HepG2 (cell line): ENCODE measurements around the gene GRM7. TPM values are rescaled to one million over a fixed set of nuclear protein-coding genes. Genes with fewer than 3 reads are reported as not detected.

ENCODE experiments used
- ATAC-seq: fragments of 200-7000 bp; cut with Tn5 transposase; 3 replicates; pipeline ENCODE4 v1.9.1; 2020; ENCODE audit warnings: mild to moderate bottlenecking, moderate library complexity
- BruUV-seq: library from RNA; stranded (reverse); fragments of 400-500 nt; replicated peaks from 2 replicates; lab custom pipeline; 2021; lab: Mats Ljungman, UMichigan
- CTCF ChIA-PET: fragments of 300-600 bp; formaldehyde crosslinking; extraction: SDS; loops from one replicate; lab custom pipeline; 2021; ENCODE audit warnings: low total read pairs, inconsistent platforms, low intra/inter-chr PET ratio; lab: Yijun Ruan, JAX
- POLR2A ChIA-PET: fragments of 350-600 bp; sonication (Branson Sonifier 250); formaldehyde crosslinking; loops from one replicate; lab custom pipeline; 2020; ENCODE audit warnings: antibody characterized with exemption, inconsistent platforms; lab: Yijun Ruan, JAX
- DNase-seq: peaks from one replicate; pipeline ENCODE4 v3.0.0-alpha.2; 2015; ENCODE audit warnings: low spot score
- FAIRE-seq: peaks from 3 replicates; lab custom pipeline; 2011; peaks lifted over from hg19 to GRCh38; lab: Jason Lieb, UNC
- H2AFZ ChIP-seq: one replicate; pipeline ENCODE4 v1.6.1; 2011; ENCODE audit warnings: low read length, inconsistent platforms
- H3K27ac ChIP-seq: fragments of 300-600 bp; 3 replicates; pipeline ENCODE4 v1.8.0; 2011; ENCODE audit warnings: mixed run types, mild to moderate bottlenecking, mixed read lengths, low read length, inconsistent platforms; ENCODE audit not compliant: insufficient read depth; ENCODE audit errors: extremely low read length
- H3K27me3 ChIP-seq, 2 experiments: fragments of 200-600 bp in 1 of 2; 2 replicates in 1 of 2; 3 replicates in 1 of 2; pipeline versions ENCODE4 v1.6.0 to v1.8.0; 2011; ENCODE audit warnings: low read length in 2 of 2, mild to moderate bottlenecking in 2 of 2, moderate library complexity in 2 of 2, inconsistent platforms in 1 of 2; ENCODE audit not compliant: insufficient read depth in 2 of 2, control insufficient read depth in 1 of 2
- H3K36me3 ChIP-seq, 2 experiments: fragments of 200-600 bp in 1 of 2; replicated peaks in 1 of 2; 2 replicates in 1 of 2; 3 replicates in 1 of 2; pipeline versions ENCODE4 v1.5.1 to v1.8.0; 2011; ENCODE audit warnings: low read length in 2 of 2, inconsistent platforms in 1 of 2; ENCODE audit not compliant: insufficient read depth in 2 of 2, control insufficient read depth in 1 of 2
- H3K4me1 ChIP-seq: 2 replicates; pipeline ENCODE4 v1.5.1; 2012; ENCODE audit warnings: low read length, inconsistent platforms; ENCODE audit not compliant: insufficient read depth
- H3K4me2 ChIP-seq: 2 replicates; pipeline ENCODE4 v1.6.0; 2011; ENCODE audit warnings: low read depth, low read length, inconsistent platforms
- H3K4me3 ChIP-seq, 3 experiments: fragments of 200-600 bp in 1 of 3; sonication (generic), shearing (Covaris generic) in 1 of 3; replicated peaks in 1 of 3; 2 replicates each; pipeline ENCODE4 v1.5.1; 2011 to 2016; ENCODE audit warnings: low read length in 3 of 3, inconsistent platforms in 2 of 3, low read depth in 2 of 3, mild to moderate bottlenecking in 2 of 3, control low read depth in 1 of 3, mixed read lengths in 1 of 3; ENCODE audit not compliant: insufficient read depth in 1 of 3
- H3K79me2 ChIP-seq: one replicate; pipeline ENCODE4 v1.6.1; 2011; ENCODE audit warnings: low read length, inconsistent platforms; ENCODE audit not compliant: insufficient read depth
- H3K9ac ChIP-seq: 2 replicates; pipeline ENCODE4 v1.6.0; 2011; ENCODE audit warnings: mild to moderate bottlenecking, low read depth, low read length, inconsistent platforms; ENCODE audit not compliant: insufficient read depth
- H3K9me3 ChIP-seq: 2 replicates; pipeline ENCODE4 v1.5.1; 2012; ENCODE audit warnings: mild to moderate bottlenecking, low read length
- H4K20me1 ChIP-seq: 2 replicates; pipeline ENCODE4 v1.6.0; 2011; ENCODE audit warnings: inconsistent platforms, mild to moderate bottlenecking, low read length, moderate library complexity; ENCODE audit not compliant: insufficient read depth
- CENPT ChIP-seq: sonication (generic); formaldehyde crosslinking; IDR thresholded peaks from 2 replicates; pipeline ENCODE4 v1.8.0; 2022; ENCODE audit warnings: low read depth, mild to moderate bottlenecking, moderate library complexity, missing genetic modification reagents
- GTF3A ChIP-seq: sonication (generic); formaldehyde crosslinking; conservative IDR thresholded peaks from 2 replicates; pipeline ENCODE4 v1.4.0; 2020; ENCODE audit warnings: mild to moderate bottlenecking, missing genetic modification reagents
- PCBP2 ChIP-seq: fragments of 200-400 bp; formaldehyde crosslinking; optimal IDR thresholded peaks from 2 replicates; pipeline ENCODE3; 2018; ENCODE audit warnings: low read length, low read depth; ENCODE audit not compliant: poor library complexity, severe bottlenecking
- RBM39 ChIP-seq: fragments of 200-400 bp; formaldehyde crosslinking; IDR thresholded peaks from one replicate; pipeline ENCODE4 v1.6.1; 2018; ENCODE audit warnings: antibody characterized with exemption, mild to moderate bottlenecking, low read depth, low read length; ENCODE audit not compliant: poor library complexity, severe bottlenecking
- SIX4 ChIP-seq: sonication (generic); formaldehyde crosslinking; IDR thresholded peaks from 2 replicates; pipeline ENCODE4 v1.4.0; 2020; ENCODE audit warnings: missing genetic modification reagents
- TAF1 ChIP-seq: sonication (generic); formaldehyde crosslinking; IDR thresholded peaks from 2 replicates; pipeline ENCODE4 v1.4.0; 2020; ENCODE audit warnings: missing genetic modification reagents
- ZKSCAN1 ChIP-seq: fragments of 150-350 bp; IDR thresholded peaks from 2 replicates; pipeline ENCODE4 v1.6.1; 2014; ENCODE audit warnings: low read length
- ZNF484 ChIP-seq: sonication (generic); formaldehyde crosslinking; IDR thresholded peaks from 2 replicates; pipeline ENCODE4 v1.5.1; 2020; ENCODE audit warnings: mild to moderate bottlenecking, low read depth, missing genetic modification reagents, borderline replicate concordance
- WGBS: methylation state at CpG from one replicate; pipeline ENCODE4 v1.1.6; 2017; ENCODE audit warnings: low lambda C conversion rate; 5-methylcytosine and 5-hydroxymethylcytosine counted together
- in situ Hi-C: cut with HindIII; loops from 2 replicates; pipeline ENCODE4 v1.10.0; 2017; ENCODE audit warnings: low pct_unique_long_range_greater_than_20kb; ENCODE audit not compliant: extremely low pct_ligation_motif_present
- intact Hi-C: fragments of 100-400 bp; cut with micrococcal nuclease; formaldehyde crosslinking; loops from one replicate; pipeline ENCODE4 v1.10.0; 2022; ENCODE audit not compliant: unreplicated experiment
- polyA plus RNA-seq, 8 experiments: library from polyadenylated mRNA; depleted of rRNA in 3 of 8; stranded (reverse) in 7 of 8; unstranded in 1 of 8; fragments of >200 nt; fragmentation: Illumina TruSeq in 4 of 8; extraction: Trizol in 4 of 8; gene quantifications; 2 replicates each; pipeline versions ENCODE4 v1.2.1 to v1.2.3, GENCODE V29; 2011 to 2016; ENCODE audit warnings: low read depth in 4 of 8, missing spikeins in 1 of 8, mixed read lengths in 1 of 8; ENCODE audit not compliant: insufficient read depth in 1 of 8
- total RNA-seq, 5 experiments: library from RNA; depleted of rRNA; stranded (reverse); fragments of >200 nt; fragmentation: Illumina TruSeq; extraction: Trizol; gene quantifications; 2 replicates each; pipeline ENCODE4 v1.2.3, GENCODE V29; 2016; ENCODE audit warnings: low read depth in 1 of 5
- TF ChIP-seq, protein P1 (sequence below): sonication (generic); formaldehyde crosslinking; IDR thresholded peaks from 2 replicates; pipeline ENCODE4 v1.4.0; 2020; ENCODE audit warnings: missing genetic modification reagents
- TF ChIP-seq, protein P2 (sequence below): IDR thresholded peaks from 2 replicates; pipeline ENCODE4 v1.6.1; 2016; ENCODE audit warnings: missing biosample characterization, missing genetic modification reagents, low read depth

The GRM7 gene
- total and polyA plus RNA-seq, 2 of the 13 experiments (the other 11 are each of a cell fraction or from before 2014, with no cell fraction given), result not detected

DNA sequence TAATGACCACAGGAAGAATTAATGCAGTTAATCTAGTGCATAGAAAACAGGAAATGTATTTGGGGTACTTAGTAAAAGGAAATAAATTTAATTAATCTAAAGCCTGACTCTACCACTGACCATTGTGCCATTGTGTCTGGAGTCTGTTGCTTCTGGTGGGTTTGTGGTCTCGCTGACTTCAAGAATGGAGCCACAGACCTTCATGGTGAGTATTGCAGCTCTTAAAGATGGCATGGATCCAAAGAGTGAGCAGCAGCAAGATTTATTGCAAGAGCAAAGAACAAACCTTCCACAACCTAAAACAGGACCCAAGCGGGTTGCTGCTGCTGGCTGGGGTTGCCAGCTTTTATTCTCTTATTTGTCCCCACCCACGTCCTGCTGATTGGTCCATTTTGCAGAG, 929.2 kb downstream of the GRM7 start:
- Histone ChIP-seq H3K27me3 (no peaks in the 10 kb centered on the region), H3K9ac (no peak overlapping the region), H3K79me2 (no peaks in the 10 kb centered on the region), H3K4me1 (no peaks in the 10 kb centered on the region), H3K36me3 (no peaks in the 10 kb centered on the region), H3K9me3 (peaks cover 41% of the 10 kb centered on the region), H3K4me2 (no peak overlapping the region), H4K20me1 (no peaks in the 10 kb centered on the region), H3K4me3 (no peak overlapping the region), H3K27ac (no peak overlapping the region), H2AFZ (no peak overlapping the region)
- ATAC-seq (no peak), DNase-seq (no peak), FAIRE-seq (no peak)
- intact Hi-C loops, result no loop called here
- ChIA-PET CTCF (no interaction called here), POLR2A (no interaction called here)
- TF ChIP-seq, protein P1, sequence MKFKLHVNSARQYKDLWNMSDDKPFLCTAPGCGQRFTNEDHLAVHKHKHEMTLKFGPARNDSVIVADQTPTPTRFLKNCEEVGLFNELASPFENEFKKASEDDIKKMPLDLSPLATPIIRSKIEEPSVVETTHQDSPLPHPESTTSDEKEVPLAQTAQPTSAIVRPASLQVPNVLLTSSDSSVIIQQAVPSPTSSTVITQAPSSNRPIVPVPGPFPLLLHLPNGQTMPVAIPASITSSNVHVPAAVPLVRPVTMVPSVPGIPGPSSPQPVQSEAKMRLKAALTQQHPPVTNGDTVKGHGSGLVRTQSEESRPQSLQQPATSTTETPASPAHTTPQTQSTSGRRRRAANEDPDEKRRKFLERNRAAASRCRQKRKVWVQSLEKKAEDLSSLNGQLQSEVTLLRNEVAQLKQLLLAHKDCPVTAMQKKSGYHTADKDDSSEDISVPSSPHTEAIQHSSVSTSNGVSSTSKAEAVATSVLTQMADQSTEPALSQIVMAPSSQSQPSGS (CRISPR knock-in tag), result no peak
- TF ChIP-seq RBM39 (no peak), GTF3A (CRISPR knock-in tag) (no peak), PCBP2 (no peak), SIX4 (CRISPR knock-in tag) (no peak), ZNF484 (CRISPR knock-in tag) (no peak), ZKSCAN1 (no peak), TAF1 (CRISPR knock-in tag) (no peak), CENPT (no peak)
- TF ChIP-seq, protein P2, sequence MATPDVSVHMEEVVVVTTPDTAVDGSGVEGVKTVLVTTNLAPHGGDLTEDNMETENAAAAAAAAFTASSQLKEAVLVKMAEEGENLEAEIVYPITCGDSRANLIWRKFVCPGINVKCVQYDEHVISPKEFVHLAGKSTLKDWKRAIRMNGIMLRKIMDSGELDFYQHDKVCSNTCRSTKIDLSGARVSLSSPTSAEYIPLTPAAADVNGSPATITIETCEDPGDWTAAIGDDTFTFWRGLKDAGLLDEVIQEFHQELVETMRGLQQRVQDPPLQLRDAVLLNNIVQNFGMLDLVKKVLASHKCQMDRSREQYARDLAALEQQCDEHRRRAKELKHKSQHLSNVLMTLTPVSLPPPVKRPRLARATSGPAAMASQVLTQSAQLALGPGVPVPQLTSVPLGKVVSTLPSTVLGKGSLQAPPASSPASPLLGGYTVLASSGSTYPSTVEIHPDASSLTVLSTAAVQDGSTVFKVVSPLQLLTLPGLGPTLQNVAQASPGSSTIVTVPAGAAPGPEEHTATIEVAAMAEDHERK (CRISPR knock-in tag), result no peak
- 12% methylated on average over 3 of the region's 3 CpGs for WGBS
- BruUV-seq, result no TSS peak
- in situ Hi-C loops, result no loop called here
